AG09319 (cell line): ENCODE data around the gene N4BP3.
A peak's percentile ranks its signal among the peaks of the same experiment; 100 is the strongest.

Source experiments
- DNase-seq: peaks from one replicate; pipeline ENCODE4 v3.0.0-alpha.2; 2010; ENCODE audit warnings: low read depth; ENCODE audit errors: extremely low read depth
- CTCF ChIP-seq: IDR thresholded peaks from 2 replicates; pipeline ENCODE4 v1.5.1; 2011; ENCODE audit warnings: low read depth, mild to moderate bottlenecking, inconsistent platforms, low read length, moderate library complexity

N4BP3 gene

GRCh38 chr5:178077751-178078150 lies 35.6 kb upstream of the N4BP3 start:
- no peak for TF ChIP-seq CTCF

GRCh38 chr5:178078197-178079010 lies 34.9 kb upstream of the N4BP3 start:
- no peak for TF ChIP-seq CTCF
- DNase-seq: peak; percentile 92

More at GRCh38 chr5:178077751-178078150, 35.6 kb upstream of the N4BP3 start:
- DNase-seq: no peak

- no peak for TF ChIP-seq CTCF
- DNase-seq: no peak
Observed at GRCh38 chr5:178080056-178080455, 33.3 kb upstream of the N4BP3 start.

- TF ChIP-seq CTCF: no peak
- DNase-seq: no peak
Observed at GRCh38 chr5:178080618-178081410, 32.5 kb upstream of the N4BP3 start.

- no peak for DNase-seq
Observed at GRCh38 chr5:178081571-178082243, 31.6 kb upstream of the N4BP3 start.

GRCh38 chr5:178083922-178084321 lies 29.4 kb upstream of the N4BP3 start:
- DNase-seq: no peak
- TF ChIP-seq CTCF: no peak

More at GRCh38 chr5:178081571-178082243, 31.6 kb upstream of the N4BP3 start:
- TF ChIP-seq CTCF: no peak
